T47D (cell line): ENCODE results near the gene LTB4R2.

ENCODE experiments used
- DNase-seq, 2 experiments: peaks; one replicate each; pipeline versions ENCODE4 v3.0.0 to v3.0.0-alpha.2; 2011 to 2012; ENCODE audit warnings: low read depth in 1 of 2, low spot score in 1 of 2
- JUND ChIP-seq: IDR thresholded peaks from 2 replicates; pipeline ENCODE4 v1.6.1; 2012; ENCODE audit warnings: low read depth
- in situ Hi-C: cut with HindIII; loops from 2 replicates; pipeline ENCODE4 v1.10.0; 2016; ENCODE audit warnings: low sequenced_read_pairs, low pct_unique_long_range_greater_than_20kb

Gene LTB4R2

GRCh38 chr14:24335461-24336171 is 25.7 kb downstream of the LTB4R2 start:
- no peak for TF ChIP-seq JUND
- peak in 1 of 2 experiments; percentile 10 for DNase-seq
- in situ Hi-C loops = no loop called here

- no peak for TF ChIP-seq JUND
- no peak for DNase-seq
- in situ Hi-C loops = no loop called here
Observed at GRCh38 chr14:24337144-24337823, 27.3 kb downstream of the LTB4R2 start.

DNA sequence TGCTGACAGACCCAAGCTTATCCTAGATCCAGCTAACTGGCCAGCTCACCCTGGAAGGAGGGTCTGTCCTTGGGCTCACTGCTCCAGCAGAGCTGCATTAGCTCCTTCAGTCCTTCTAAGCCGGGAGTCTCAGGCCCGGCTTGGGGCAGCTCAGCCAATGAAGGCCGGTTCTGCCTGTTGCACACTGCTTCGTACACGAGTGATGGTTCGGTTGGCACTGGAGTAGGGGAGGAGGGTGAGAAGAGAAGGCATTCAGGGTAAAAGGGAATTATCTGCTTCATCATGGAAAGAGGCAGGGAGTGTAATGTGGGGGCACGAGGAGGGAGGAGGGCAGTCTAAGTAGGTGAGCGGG is 27.9 kb downstream of the LTB4R2 start:
- in situ Hi-C loops = no loop called here
- DNase-seq = no peak
- no peak for TF ChIP-seq JUND

GRCh38 chr14:24338843-24339242 is 28.9 kb downstream of the LTB4R2 start:
- in situ Hi-C loops = no loop called here
- no peak for TF ChIP-seq JUND
- DNase-seq = no peak

- in situ Hi-C loops = no loop called here
- peak in 1 of 2 experiments; percentile 27 for DNase-seq
- no peak for TF ChIP-seq JUND
Observed at GRCh38 chr14:24339284-24340151, 29.6 kb downstream of the LTB4R2 start, which contains the start of gene RIPK3. TSS of gene RIPK3 (minus strand) at chr14:24339991. CDS start at chr14:24339826, 165 bp downstream.

- no peak for TF ChIP-seq JUND
- in situ Hi-C loops = no loop called here
- DNase-seq = no peak
Observed at GRCh38 chr14:24340606-24341005, 30.7 kb downstream of the LTB4R2 start.

DNA sequence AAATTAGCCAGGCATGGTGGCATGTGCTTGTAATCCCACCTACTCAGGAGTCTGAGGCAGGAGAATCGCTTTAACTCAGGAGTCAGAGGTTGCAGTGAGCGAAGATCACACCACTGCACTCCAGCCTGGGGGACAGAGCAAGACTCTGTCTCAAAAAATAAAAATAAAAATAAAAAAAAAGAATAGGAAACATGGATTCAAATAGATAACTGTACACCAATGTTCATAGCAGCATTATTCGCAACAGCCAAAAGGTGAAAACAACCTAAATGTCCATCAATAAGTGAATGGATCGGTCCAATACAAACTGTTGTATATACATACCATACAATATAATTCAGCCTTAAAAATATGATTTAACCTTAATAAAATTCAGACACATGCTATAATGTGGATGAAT is 32.9 kb downstream of the LTB4R2 start:
- no peak for TF ChIP-seq JUND
- DNase-seq = no peak
- in situ Hi-C loops = no loop called here

- in situ Hi-C loops = no loop called here
- DNase-seq = no peak
- no peak for TF ChIP-seq JUND
Observed at GRCh38 chr14:24343795-24344660, 34.1 kb downstream of the LTB4R2 start.

- in situ Hi-C loops = no loop called here
- no peak for DNase-seq
- no peak for TF ChIP-seq JUND
Observed at GRCh38 chr14:24347134-24347533, 37.2 kb downstream of the LTB4R2 start.

DNA sequence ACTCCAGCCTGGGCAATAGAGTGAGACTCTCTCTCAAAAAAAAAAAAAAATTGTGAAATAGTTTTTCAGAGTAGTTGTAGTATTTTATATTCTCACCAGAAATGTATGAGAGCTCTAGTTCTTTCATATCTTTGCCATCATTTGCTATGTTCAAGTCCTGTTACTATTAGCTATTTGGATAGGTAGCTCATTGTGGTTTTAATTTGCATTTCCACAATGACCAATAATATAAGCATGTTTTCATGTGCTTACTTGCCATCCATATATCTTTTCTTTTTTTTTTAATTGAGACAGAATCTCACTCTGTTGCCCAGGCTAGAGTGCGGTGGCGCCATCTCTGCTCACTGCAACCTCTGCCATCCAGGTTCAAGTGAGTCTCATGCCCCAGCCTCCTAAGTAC is 38.2 kb downstream of the LTB4R2 start:
- TF ChIP-seq JUND = no peak
- no peak for DNase-seq
- in situ Hi-C loops = no loop called here

- DNase-seq = no peak
- no peak for TF ChIP-seq JUND
- in situ Hi-C loops = no loop called here
Observed at GRCh38 chr14:24349742-24350141, 39.8 kb downstream of the LTB4R2 start.

- in situ Hi-C loops = no loop called here
- peak in 1 of 2 experiments; percentile 34 for DNase-seq
- TF ChIP-seq JUND = no peak
Observed at GRCh38 chr14:24351517-24351916, 41.6 kb downstream of the LTB4R2 start.
